K562 (cell line): ENCODE data around the gene UBAC2. TPM values are rescaled to one million over a fixed set of nuclear protein-coding genes. Genes with fewer than 3 reads are reported as not detected.

Source experiments
- ARID2 ChIP-seq: fragments of 450-650 bp; IDR thresholded peaks from 2 replicates; pipeline ENCODE4 v1.6.1; 2017; ENCODE audit warnings: antibody characterized with exemption, mild to moderate bottlenecking
- FOXO4 ChIP-seq: fragments of 450-650 bp; formaldehyde crosslinking; IDR thresholded peaks from 2 replicates; pipeline ENCODE4 v1.4.0; 2020; ENCODE audit warnings: mild to moderate bottlenecking, moderate library complexity
- ILF3 ChIP-seq: fragments of 450-650 bp; IDR thresholded peaks from 2 replicates; pipeline ENCODE4 v1.6.1; 2018; ENCODE audit warnings: antibody characterized with exemption, mild to moderate bottlenecking, moderate library complexity, borderline replicate concordance
- KLF13 ChIP-seq: fragments of 450-650 bp; IDR thresholded peaks from 2 replicates; pipeline ENCODE4 v1.6.1; 2016; ENCODE audit warnings: missing genetic modification characterization, low read depth, mild to moderate bottlenecking, missing compliant biosample characterization, moderate library complexity, borderline replicate concordance
- MYBL2 ChIP-seq, 2 experiments: fragments of 450-650 bp in 1 of 2; sonication (generic) in 1 of 2; formaldehyde crosslinking in 1 of 2; IDR thresholded peaks; 2 replicates each; pipeline versions ENCODE4 v1.6.1 to v1.8.1; 2017 to 2022; ENCODE audit warnings: borderline replicate concordance in 1 of 2, inconsistent platforms in 1 of 2, low read depth in 1 of 2, mild to moderate bottlenecking in 1 of 2, missing genetic modification reagents in 1 of 2, moderate library complexity in 1 of 2
- SLC30A9 ChIP-seq: fragments of 250-450 bp; sonication (Bioruptor Pico); IDR thresholded peaks from 2 replicates; pipeline ENCODE4 v1.8.0; 2022; ENCODE audit warnings: mild to moderate bottlenecking, moderate library complexity
- ZBTB7A ChIP-seq: IDR thresholded peaks from 2 replicates; pipeline ENCODE4 v1.6.1; 2011; ENCODE audit warnings: low read depth, mild to moderate bottlenecking, low read length, moderate library complexity, borderline replicate concordance; ENCODE audit not compliant: control insufficient read depth
- polyA plus RNA-seq, 8 experiments: library from polyadenylated mRNA; depleted of rRNA in 4 of 8; stranded (reverse) in 5 of 8; unstranded in 3 of 8; fragments of >200 nt; fragmentation: Nextera tagmentation in 2 of 8; fragmentation: Illumina TruSeq in 1 of 8; extraction: Ambion mirVana in 2 of 8; extraction: Trizol in 1 of 8; gene quantifications; 2 replicates each; pipeline versions ENCODE4 v1.2.1 to v1.2.3, GENCODE V29; 2011 to 2014; ENCODE audit warnings: inconsistent platforms in 1 of 8, missing spikeins in 1 of 8
- total RNA-seq, 7 experiments: library from RNA; depleted of rRNA in 6 of 7; stranded (reverse); fragments of >200 nt in 6 of 7; fragmentation: Illumina TruSeq in 2 of 7; extraction: Trizol in 2 of 7; gene quantifications; 2 replicates each; pipeline versions ENCODE4 v1.2.1 to v1.2.3, GENCODE V29; 2011 to 2021; ENCODE audit warnings: low replicate concordance in 1 of 7
- TF ChIP-seq, protein P1 (sequence below), 2 experiments: fragments of 450-650 bp; formaldehyde crosslinking in 1 of 2; IDR thresholded peaks; 2 replicates each; pipeline versions ENCODE4 v1.4.0 to v1.6.1; 2014 to 2020; ENCODE audit warnings: mild to moderate bottlenecking in 2 of 2, borderline replicate concordance in 1 of 2, low read depth in 1 of 2

UBAC2 gene
- total and polyA plus RNA-seq, 9 of the 15 experiments (the other 6 are each of a cell fraction or from before 2014, with no cell fraction given) = 6.0 to 84.1 (median 32.3) TPM

DNA sequence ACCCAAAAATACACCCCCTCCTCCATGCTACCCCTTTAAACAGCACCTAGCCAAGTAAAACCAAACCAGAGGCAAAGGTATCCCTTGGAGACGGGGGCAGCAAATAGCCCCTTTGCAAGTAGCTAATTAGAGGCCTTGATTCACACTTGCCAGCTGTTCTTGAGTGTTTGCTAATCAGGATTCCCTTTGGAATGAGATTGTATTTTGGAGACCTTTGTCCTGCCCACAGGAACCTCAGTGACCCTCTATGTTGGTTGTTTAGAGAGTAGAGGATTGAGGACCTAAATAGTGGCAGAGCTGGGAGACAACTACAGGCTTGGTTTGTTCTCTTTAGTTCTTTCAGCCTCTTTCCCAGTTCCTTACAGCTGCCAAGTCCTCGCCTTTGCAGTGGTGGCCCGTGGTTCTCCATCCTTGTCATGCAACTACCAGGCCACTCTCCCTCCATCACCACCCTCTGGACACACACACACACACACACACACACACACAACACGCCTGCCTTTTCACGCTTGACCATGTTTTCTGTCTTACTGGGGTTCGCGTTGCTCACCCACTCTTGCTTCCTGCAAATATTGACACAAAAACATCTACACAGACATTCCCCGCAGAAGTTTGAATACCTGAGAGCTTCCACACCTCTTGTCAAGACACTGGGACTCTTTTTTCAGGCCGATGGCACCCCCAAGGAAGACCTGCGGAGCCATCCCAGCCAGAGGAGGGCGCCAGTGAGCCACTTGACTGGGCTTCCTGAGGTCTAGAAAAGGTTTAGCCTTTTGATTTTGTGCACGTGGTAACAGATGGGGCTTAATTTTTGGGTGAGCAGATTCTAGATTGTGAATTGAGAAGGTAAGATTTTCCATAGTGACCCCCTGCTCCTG lies 186.5 kb downstream of the UBAC2 start (continued):
- TF ChIP-seq, protein P1, sequence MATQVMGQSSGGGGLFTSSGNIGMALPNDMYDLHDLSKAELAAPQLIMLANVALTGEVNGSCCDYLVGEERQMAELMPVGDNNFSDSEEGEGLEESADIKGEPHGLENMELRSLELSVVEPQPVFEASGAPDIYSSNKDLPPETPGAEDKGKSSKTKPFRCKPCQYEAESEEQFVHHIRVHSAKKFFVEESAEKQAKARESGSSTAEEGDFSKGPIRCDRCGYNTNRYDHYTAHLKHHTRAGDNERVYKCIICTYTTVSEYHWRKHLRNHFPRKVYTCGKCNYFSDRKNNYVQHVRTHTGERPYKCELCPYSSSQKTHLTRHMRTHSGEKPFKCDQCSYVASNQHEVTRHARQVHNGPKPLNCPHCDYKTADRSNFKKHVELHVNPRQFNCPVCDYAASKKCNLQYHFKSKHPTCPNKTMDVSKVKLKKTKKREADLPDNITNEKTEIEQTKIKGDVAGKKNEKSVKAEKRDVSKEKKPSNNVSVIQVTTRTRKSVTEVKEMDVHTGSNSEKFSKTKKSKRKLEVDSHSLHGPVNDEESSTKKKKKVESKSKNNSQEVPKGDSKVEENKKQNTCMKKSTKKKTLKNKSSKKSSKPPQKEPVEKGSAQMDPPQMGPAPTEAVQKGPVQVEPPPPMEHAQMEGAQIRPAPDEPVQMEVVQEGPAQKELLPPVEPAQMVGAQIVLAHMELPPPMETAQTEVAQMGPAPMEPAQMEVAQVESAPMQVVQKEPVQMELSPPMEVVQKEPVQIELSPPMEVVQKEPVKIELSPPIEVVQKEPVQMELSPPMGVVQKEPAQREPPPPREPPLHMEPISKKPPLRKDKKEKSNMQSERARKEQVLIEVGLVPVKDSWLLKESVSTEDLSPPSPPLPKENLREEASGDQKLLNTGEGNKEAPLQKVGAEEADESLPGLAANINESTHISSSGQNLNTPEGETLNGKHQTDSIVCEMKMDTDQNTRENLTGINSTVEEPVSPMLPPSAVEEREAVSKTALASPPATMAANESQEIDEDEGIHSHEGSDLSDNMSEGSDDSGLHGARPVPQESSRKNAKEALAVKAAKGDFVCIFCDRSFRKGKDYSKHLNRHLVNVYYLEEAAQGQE (IDR thresholded peaks at IDR 0.05; ENCODE audit: borderline replicate concordance) = peak; percentile 63
- TF ChIP-seq, protein P1 (CRISPR knock-in tag; IDR thresholded peaks at IDR 0.05; ENCODE audit: low read depth) = no peak
- TF ChIP-seq ZBTB7A (no peak), ARID2 (no peak), ILF3 (no peak), FOXO4 (CRISPR knock-in tag) (no peak), KLF13 (tag) (no peak), SLC30A9 (CRISPR knock-in tag) (no peak), MYBL2 (IDR thresholded peaks at IDR 0.05; ENCODE audit: low read depth) (no peak), MYBL2 (CRISPR knock-in tag; IDR thresholded peaks at IDR 0.05; ENCODE audit: borderline replicate concordance) (no peak)
